Smooth muscle cell (in vitro differentiated cells): Measurements from ENCODE around the gene HIGD2A. TPM values are rescaled to one million over a fixed set of nuclear protein-coding genes. Genes with fewer than 3 reads are reported as not detected.

Experiments
- DNase-seq: peaks from one replicate; lab custom pipeline; 2025; ENCODE audit not compliant: unreplicated experiment; lab: John Stamatoyannopoulos, UW
- H2AFZ ChIP-seq: fragments of 200-600 bp; sonication (generic); 2 replicates; pipeline ENCODE4 v1.6.0; 2016; ENCODE audit warnings: antibody characterized with exemption, low read depth, mild to moderate bottlenecking
- H3F3A ChIP-seq: fragments of 200-600 bp; sonication (generic); 2 replicates; pipeline ENCODE4 v1.6.0; 2017; ENCODE audit warnings: antibody characterized with exemption, low read depth
- H3K27ac ChIP-seq: fragments of 200-600 bp; sonication (generic); 2 replicates; pipeline ENCODE4 v1.5.1; 2016; ENCODE audit warnings: low read depth, mild to moderate bottlenecking
- H3K27me3 ChIP-seq: fragments of 200-600 bp; sonication (generic); 2 replicates; pipeline ENCODE4 v1.6.1; 2016; ENCODE audit warnings: low read depth, mild to moderate bottlenecking
- H3K36me3 ChIP-seq: fragments of 200-600 bp; sonication (generic); 2 replicates; pipeline ENCODE4 v1.5.1; 2016; ENCODE audit warnings: low read depth
- H3K4me1 ChIP-seq: fragments of 200-600 bp; sonication (generic); 2 replicates; pipeline ENCODE4 v1.5.1; 2016; ENCODE audit warnings: low read depth
- H3K4me2 ChIP-seq: fragments of 200-600 bp; sonication (generic); 2 replicates; pipeline ENCODE4 v1.6.0; 2016; ENCODE audit warnings: mild to moderate bottlenecking
- H3K4me3 ChIP-seq: fragments of 200-600 bp; sonication (generic); 2 replicates; pipeline ENCODE4 v1.5.1; 2016; ENCODE audit warnings: mild to moderate bottlenecking
- H3K79me2 ChIP-seq: fragments of 200-600 bp; sonication (generic); 2 replicates; pipeline ENCODE4 v1.6.0; 2016; ENCODE audit warnings: low read depth, mild to moderate bottlenecking
- H3K9ac ChIP-seq: fragments of 200-600 bp; sonication (generic); 2 replicates; pipeline ENCODE4 v1.6.0; 2016; ENCODE audit warnings: low read depth
- H3K9me3 ChIP-seq: fragments of 200-600 bp; sonication (generic); replicated peaks from 2 replicates; pipeline ENCODE4 v1.5.1; 2016; ENCODE audit warnings: low read depth
- H4K20me1 ChIP-seq: fragments of 200-600 bp; sonication (generic); 2 replicates; pipeline ENCODE4 v1.6.0; 2016; ENCODE audit warnings: low read depth
- CTCF ChIP-seq: fragments of 200-600 bp; sonication (generic); IDR thresholded peaks from 2 replicates; pipeline ENCODE4 v1.5.1; 2017; ENCODE audit warnings: borderline replicate concordance, mild to moderate bottlenecking, antibody characterized with exemption; ENCODE audit not compliant: insufficient read depth, poor library complexity, severe bottlenecking
- WGBS: methylation state at CpG from one replicate; pipeline ENCODE4 v1.1.7; 2016; ENCODE audit warnings: low lambda C conversion rate; 5-methylcytosine and 5-hydroxymethylcytosine counted together
- polyA plus RNA-seq: library from polyadenylated mRNA; unstranded; fragments of >200 nt; fragmentation: Nextera tagmentation; extraction: Ambion mirVana; gene quantifications from 2 replicates; pipeline ENCODE4 v1.2.1, GENCODE V29; 2016
- total RNA-seq: library from RNA; depleted of rRNA; stranded (reverse); fragments of >200 nt; gene quantifications from 2 replicates; pipeline ENCODE4 v1.2.3, GENCODE V29; 2014

HIGD2A gene
- total and polyA plus RNA-seq, 2 experiments from 2014 or later: 94.5 to 140 TPM

DNA sequence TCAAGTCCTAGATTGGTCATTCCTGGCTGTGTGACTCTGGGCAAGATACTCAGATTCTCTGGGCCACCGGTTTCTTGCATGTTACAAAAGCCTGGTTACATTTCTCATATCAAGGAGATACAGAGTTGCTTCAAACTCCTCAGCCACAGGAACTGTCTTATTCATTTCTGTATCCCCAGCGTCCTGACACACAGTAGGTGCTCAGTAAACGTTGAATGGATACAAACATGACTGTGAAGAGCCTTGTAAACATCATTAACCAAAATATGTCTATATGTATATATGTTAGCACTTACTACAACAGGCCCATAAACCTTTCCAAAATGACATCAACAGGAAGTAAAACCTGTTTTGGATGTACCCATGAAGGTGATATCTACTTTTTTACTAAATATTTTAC is 26.2 kb downstream of the HIGD2A start:
- peak overlapping the region; percentile 99 for H3K4me3 ChIP-seq
- peak overlapping the region; percentile 96 for H3K4me2 ChIP-seq
- no peaks in the 10 kb centered on the region for H3K36me3 ChIP-seq
- DNase-seq: no peak
- TF ChIP-seq CTCF: no peak
- peaks cover 57% of the 10 kb centered on the region for H4K20me1 ChIP-seq
- H3F3A ChIP-seq: peaks cover 9% of the 10 kb centered on the region
- H3K27ac ChIP-seq: peak overlapping the region; percentile 96
- no peaks in the 10 kb centered on the region for H3K9me3 ChIP-seq
- no peaks in the 10 kb centered on the region for H3K27me3 ChIP-seq
- no peaks in the 10 kb centered on the region for H3K4me1 ChIP-seq
- peaks cover 16% of the 10 kb centered on the region for H3K79me2 ChIP-seq
- H3K9ac ChIP-seq: peak overlapping the region; percentile 99
- WGBS: 90% methylated on average over 3 of the region's 3 CpGs
- H2AFZ ChIP-seq: no peak overlapping the region

GRCh38 chr5:176415240-176415951 is 26.8 kb downstream of the HIGD2A start:
- peak overlapping the region; percentile 99 for H3K4me3 ChIP-seq
- H3K79me2 ChIP-seq: peaks cover 16% of the 10 kb centered on the region
- DNase-seq: no peak
- no peak for TF ChIP-seq CTCF
- H3K36me3 ChIP-seq: no peaks in the 10 kb centered on the region
- no peaks in the 10 kb centered on the region for H3K9me3 ChIP-seq
- no peaks in the 10 kb centered on the region for H3K4me1 ChIP-seq
- H3K27me3 ChIP-seq: no peaks in the 10 kb centered on the region
- H3K4me2 ChIP-seq: peak overlapping the region; percentile 96
- no peak overlapping the region for H2AFZ ChIP-seq
- peaks cover 9% of the 10 kb centered on the region for H3F3A ChIP-seq
- 69% methylated on average over 13 of the region's 13 CpGs for WGBS
- H4K20me1 ChIP-seq: peaks cover 51% of the 10 kb centered on the region
- peak overlapping the region; percentile 99 for H3K9ac ChIP-seq
- peak overlapping the region; percentile 96 for H3K27ac ChIP-seq

DNA sequence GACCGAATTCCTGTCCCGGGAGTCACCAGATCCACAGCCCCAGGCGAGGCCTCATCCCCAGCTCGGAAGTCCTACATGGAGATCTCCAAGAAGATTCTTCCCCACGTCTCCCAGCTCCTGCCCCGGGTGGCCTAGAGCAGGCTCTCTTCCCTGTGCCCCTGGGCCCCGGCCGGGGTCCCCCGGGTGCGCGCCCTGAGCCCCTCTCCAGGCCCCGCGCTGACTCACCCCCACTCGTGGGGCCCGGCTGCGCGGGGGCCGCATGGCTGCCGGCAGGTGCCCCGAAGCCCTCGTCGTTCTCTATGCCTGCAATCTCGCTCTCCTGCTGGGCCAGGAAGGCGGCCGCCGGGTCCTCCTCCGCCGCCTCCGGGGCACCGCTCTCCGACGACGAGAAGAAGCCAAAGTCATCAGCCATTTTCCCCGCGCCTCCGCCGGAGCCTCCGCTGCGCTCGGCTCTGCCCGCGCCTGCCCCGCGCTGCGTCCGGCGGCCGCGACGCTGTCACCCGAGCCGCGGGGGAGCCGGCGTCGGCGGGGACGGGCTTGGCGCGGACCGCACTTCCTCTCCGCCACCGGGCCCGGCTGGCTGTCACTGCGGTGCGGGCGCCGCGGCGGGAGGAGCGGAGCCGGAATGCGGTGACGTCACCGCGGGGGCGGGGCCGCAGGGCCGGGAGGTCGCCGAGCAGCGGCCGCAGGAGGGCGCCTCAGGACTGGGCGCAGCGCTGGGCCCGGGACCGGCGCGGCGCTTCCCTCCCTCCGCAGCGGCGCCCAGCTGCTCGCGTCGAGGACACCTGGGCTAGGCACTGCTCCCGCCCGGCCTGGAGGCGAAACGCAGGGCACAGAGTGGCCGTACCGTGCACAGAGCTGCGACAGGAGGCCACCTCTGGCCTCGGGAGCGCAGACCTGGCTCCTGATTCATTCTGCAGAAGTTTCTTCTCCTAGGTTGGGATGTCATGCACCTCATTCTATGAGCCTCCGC is 27.7 kb downstream of the HIGD2A start, which contains the start of gene CLTB:
Gene CLTB, minus strand, starts transcription at position 588 of the 973 bp plus-strand sequence. Its CDS starts 176 bp downstream, at position 412.
- Histone ChIP-seq H3K27ac (peak within 1 kb of the TSS; percentile 96), H3F3A (peaks cover 9% of the 10 kb centered on the region), H3K4me3 (peak within 1 kb of the TSS; percentile 99), H2AFZ (peak within 1 kb of the TSS; percentile 90), H3K4me1 (no peaks in the 10 kb centered on the region), H3K79me2 (peaks cover 16% of the 10 kb centered on the region), H4K20me1 (peaks cover 42% of the 10 kb centered on the region), H3K36me3 (no peaks in the 10 kb centered on the region), H3K27me3 (no peaks in the 10 kb centered on the region), H3K4me2 (peak within 1 kb of the TSS; percentile 96), H3K9ac (peak within 1 kb of the TSS; percentile 99), H3K9me3 (no peaks in the 10 kb centered on the region)
- DNase-seq: peak; percentile 57
- peak; percentile 62 for TF ChIP-seq CTCF
- WGBS: 2% methylated on average over 98 of the region's 107 CpGs
